Neural cell (in vitro differentiated cells): ENCODE data around the gene TMEM117.

Source experiments
- EZH2 ChIP-seq: fragments of 200-600, 300-800 bp; shearing (Covaris generic), sonication (generic); IDR thresholded peaks from 2 replicates; pipeline ENCODE4 v1.6.1; 2014; ENCODE audit warnings: antibody characterized with exemption, low read length, borderline replicate concordance, mild to moderate bottlenecking; ENCODE audit not compliant: insufficient read depth, poor library complexity, severe bottlenecking
- MXI1 ChIP-seq: fragments of 450-650 bp; conservative IDR thresholded peaks from 2 replicates; pipeline ENCODE4 v1.6.1; 2014; ENCODE audit warnings: antibody characterized with exemption, mild to moderate bottlenecking; ENCODE audit not compliant: poor library complexity, severe bottlenecking
- POLR2AphosphoS5 ChIP-seq: IDR thresholded peaks from 2 replicates; pipeline ENCODE4 v1.6.1; 2012
- TF ChIP-seq, protein P1 (sequence below): fragments of 450-650 bp; IDR thresholded peaks from 2 replicates; pipeline ENCODE4 v1.5.1; 2014; ENCODE audit warnings: antibody characterized with exemption, mild to moderate bottlenecking, moderate library complexity; ENCODE audit not compliant: poor library complexity, severe bottlenecking
- TF ChIP-seq, protein P2 (sequence below): IDR thresholded peaks from 2 replicates; pipeline ENCODE4 v1.6.1; 2012; ENCODE audit warnings: borderline replicate concordance

DNA sequence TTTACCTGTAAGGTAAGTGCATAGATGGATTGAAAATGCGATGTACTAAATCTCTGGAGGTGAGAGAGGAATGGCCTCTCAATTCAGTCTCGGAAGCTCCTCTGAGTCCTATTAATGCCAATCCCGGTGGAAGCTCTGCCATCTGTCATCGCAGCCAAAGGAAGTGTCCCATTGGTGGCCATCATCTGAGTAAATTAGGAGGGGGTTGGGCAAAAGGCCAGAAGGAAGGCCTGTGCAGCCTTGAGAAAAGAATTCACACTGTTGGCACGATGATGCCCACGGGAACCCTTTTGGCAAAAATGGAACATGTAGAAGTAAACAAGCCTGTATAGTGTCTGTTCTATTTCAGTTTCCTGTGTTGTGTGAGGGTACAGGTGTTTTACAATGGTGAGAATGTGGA is 545.5 kb downstream of the TMEM117 start:
- TF ChIP-seq, protein P1, sequence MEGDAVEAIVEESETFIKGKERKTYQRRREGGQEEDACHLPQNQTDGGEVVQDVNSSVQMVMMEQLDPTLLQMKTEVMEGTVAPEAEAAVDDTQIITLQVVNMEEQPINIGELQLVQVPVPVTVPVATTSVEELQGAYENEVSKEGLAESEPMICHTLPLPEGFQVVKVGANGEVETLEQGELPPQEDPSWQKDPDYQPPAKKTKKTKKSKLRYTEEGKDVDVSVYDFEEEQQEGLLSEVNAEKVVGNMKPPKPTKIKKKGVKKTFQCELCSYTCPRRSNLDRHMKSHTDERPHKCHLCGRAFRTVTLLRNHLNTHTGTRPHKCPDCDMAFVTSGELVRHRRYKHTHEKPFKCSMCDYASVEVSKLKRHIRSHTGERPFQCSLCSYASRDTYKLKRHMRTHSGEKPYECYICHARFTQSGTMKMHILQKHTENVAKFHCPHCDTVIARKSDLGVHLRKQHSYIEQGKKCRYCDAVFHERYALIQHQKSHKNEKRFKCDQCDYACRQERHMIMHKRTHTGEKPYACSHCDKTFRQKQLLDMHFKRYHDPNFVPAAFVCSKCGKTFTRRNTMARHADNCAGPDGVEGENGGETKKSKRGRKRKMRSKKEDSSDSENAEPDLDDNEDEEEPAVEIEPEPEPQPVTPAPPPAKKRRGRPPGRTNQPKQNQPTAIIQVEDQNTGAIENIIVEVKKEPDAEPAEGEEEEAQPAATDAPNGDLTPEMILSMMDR = no peak
- TF ChIP-seq POLR2AphosphoS5 = no peak
- no peak for TF ChIP-seq EZH2
- TF ChIP-seq, protein P2, sequence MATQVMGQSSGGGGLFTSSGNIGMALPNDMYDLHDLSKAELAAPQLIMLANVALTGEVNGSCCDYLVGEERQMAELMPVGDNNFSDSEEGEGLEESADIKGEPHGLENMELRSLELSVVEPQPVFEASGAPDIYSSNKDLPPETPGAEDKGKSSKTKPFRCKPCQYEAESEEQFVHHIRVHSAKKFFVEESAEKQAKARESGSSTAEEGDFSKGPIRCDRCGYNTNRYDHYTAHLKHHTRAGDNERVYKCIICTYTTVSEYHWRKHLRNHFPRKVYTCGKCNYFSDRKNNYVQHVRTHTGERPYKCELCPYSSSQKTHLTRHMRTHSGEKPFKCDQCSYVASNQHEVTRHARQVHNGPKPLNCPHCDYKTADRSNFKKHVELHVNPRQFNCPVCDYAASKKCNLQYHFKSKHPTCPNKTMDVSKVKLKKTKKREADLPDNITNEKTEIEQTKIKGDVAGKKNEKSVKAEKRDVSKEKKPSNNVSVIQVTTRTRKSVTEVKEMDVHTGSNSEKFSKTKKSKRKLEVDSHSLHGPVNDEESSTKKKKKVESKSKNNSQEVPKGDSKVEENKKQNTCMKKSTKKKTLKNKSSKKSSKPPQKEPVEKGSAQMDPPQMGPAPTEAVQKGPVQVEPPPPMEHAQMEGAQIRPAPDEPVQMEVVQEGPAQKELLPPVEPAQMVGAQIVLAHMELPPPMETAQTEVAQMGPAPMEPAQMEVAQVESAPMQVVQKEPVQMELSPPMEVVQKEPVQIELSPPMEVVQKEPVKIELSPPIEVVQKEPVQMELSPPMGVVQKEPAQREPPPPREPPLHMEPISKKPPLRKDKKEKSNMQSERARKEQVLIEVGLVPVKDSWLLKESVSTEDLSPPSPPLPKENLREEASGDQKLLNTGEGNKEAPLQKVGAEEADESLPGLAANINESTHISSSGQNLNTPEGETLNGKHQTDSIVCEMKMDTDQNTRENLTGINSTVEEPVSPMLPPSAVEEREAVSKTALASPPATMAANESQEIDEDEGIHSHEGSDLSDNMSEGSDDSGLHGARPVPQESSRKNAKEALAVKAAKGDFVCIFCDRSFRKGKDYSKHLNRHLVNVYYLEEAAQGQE = no peak
- no peak for TF ChIP-seq MXI1
